HepG2 (cell line): Measurements from ENCODE around the gene CPLANE2. TPM values are rescaled to one million over a fixed set of nuclear protein-coding genes. Genes with fewer than 3 reads are reported as not detected.

ENCODE experiments used
- ATAD3A ChIP-seq: sonication (generic); formaldehyde crosslinking; IDR thresholded peaks from 2 replicates; pipeline ENCODE4 v1.4.0; 2020; ENCODE audit warnings: missing genetic modification reagents
- CBFB ChIP-seq: sonication (generic); formaldehyde crosslinking; IDR thresholded peaks from 2 replicates; pipeline ENCODE4 v1.4.0; 2020; ENCODE audit warnings: missing genetic modification reagents
- FOXK1 ChIP-seq: sonication (generic); formaldehyde crosslinking; IDR thresholded peaks from 2 replicates; pipeline ENCODE4 v1.4.0; 2020; ENCODE audit warnings: low read depth, missing genetic modification reagents, borderline replicate concordance
- KDM5B ChIP-seq: sonication (generic); formaldehyde crosslinking; IDR thresholded peaks from 2 replicates; pipeline ENCODE4 v1.4.0; 2020; ENCODE audit warnings: missing genetic modification reagents, mild to moderate bottlenecking, borderline replicate concordance
- KDM6A ChIP-seq: IDR thresholded peaks from 2 replicates; pipeline ENCODE4 v1.6.1; 2016; ENCODE audit warnings: low read depth
- MATR3 ChIP-seq: sonication (generic); formaldehyde crosslinking; IDR thresholded peaks from 2 replicates; pipeline ENCODE4 v1.4.0; 2020; ENCODE audit warnings: missing genetic modification reagents
- RARA ChIP-seq: IDR thresholded peaks from 2 replicates; pipeline ENCODE4 v1.6.1; 2016; ENCODE audit warnings: missing genetic modification reagents, missing compliant biosample characterization
- SMARCE1 ChIP-seq: fragments of 450-650 bp; IDR thresholded peaks from 2 replicates; pipeline ENCODE4 v1.6.1; 2017; ENCODE audit warnings: borderline replicate concordance
- TBP ChIP-seq: sonication (generic); formaldehyde crosslinking; IDR thresholded peaks from 2 replicates; pipeline ENCODE4 v1.5.0; 2020; ENCODE audit warnings: missing genetic modification reagents
- TOE1 ChIP-seq: sonication (generic); formaldehyde crosslinking; IDR thresholded peaks from 2 replicates; pipeline ENCODE4 v1.4.0; 2020; ENCODE audit warnings: mild to moderate bottlenecking, missing genetic modification reagents
- ZFAT ChIP-seq: sonication (generic); formaldehyde crosslinking; conservative IDR thresholded peaks from 2 replicates; pipeline ENCODE4 v1.8.1; 2023; ENCODE audit warnings: missing genetic modification reagents, inconsistent platforms
- ZNF558 ChIP-seq: sonication (generic); formaldehyde crosslinking; IDR thresholded peaks from 2 replicates; pipeline ENCODE4 v1.9.0; 2022; ENCODE audit warnings: mild to moderate bottlenecking, missing genetic modification reagents, borderline replicate concordance
- polyA plus RNA-seq, 8 experiments: library from polyadenylated mRNA; depleted of rRNA in 3 of 8; stranded (reverse) in 7 of 8; unstranded in 1 of 8; fragments of >200 nt; fragmentation: Illumina TruSeq in 4 of 8; extraction: Trizol in 4 of 8; gene quantifications; 2 replicates each; pipeline versions ENCODE4 v1.2.1 to v1.2.3, GENCODE V29; 2011 to 2016; ENCODE audit warnings: low read depth in 4 of 8, missing spikeins in 1 of 8, mixed read lengths in 1 of 8; ENCODE audit not compliant: insufficient read depth in 1 of 8
- total RNA-seq, 5 experiments: library from RNA; depleted of rRNA; stranded (reverse); fragments of >200 nt; fragmentation: Illumina TruSeq; extraction: Trizol; gene quantifications; 2 replicates each; pipeline ENCODE4 v1.2.3, GENCODE V29; 2016; ENCODE audit warnings: low read depth in 1 of 5
- TF ChIP-seq, protein P1 (sequence below): sonication (generic); formaldehyde crosslinking; IDR thresholded peaks from 2 replicates; pipeline ENCODE4 v1.4.0; 2020; ENCODE audit warnings: missing genetic modification reagents
- TF ChIP-seq, protein P2 (sequence below): sonication (generic); formaldehyde crosslinking; IDR thresholded peaks from 2 replicates; pipeline ENCODE4 v1.4.0; 2020; ENCODE audit warnings: missing genetic modification reagents; ENCODE audit errors: not compliant biosample characterization
- TF ChIP-seq, protein P3 (sequence below): sonication (generic); formaldehyde crosslinking; IDR thresholded peaks from 2 replicates; pipeline ENCODE4 v1.4.0; 2020; ENCODE audit warnings: missing genetic modification reagents
- TF ChIP-seq, protein P4 (sequence below): IDR thresholded peaks from 2 replicates; pipeline ENCODE4 v1.6.1; 2016; ENCODE audit warnings: missing biosample characterization, missing genetic modification reagents, low read depth
- TF ChIP-seq, protein P5 (sequence below): sonication (generic); formaldehyde crosslinking; IDR thresholded peaks from 2 replicates; pipeline ENCODE4 v1.9.0; 2021; ENCODE audit warnings: missing genetic modification reagents, mild to moderate bottlenecking, borderline replicate concordance

Gene CPLANE2
- total and polyA plus RNA-seq, 2 of the 13 experiments (the other 11 are each of a cell fraction or from before 2014, with no cell fraction given) = 0.29 to 1.6 TPM

DNA sequence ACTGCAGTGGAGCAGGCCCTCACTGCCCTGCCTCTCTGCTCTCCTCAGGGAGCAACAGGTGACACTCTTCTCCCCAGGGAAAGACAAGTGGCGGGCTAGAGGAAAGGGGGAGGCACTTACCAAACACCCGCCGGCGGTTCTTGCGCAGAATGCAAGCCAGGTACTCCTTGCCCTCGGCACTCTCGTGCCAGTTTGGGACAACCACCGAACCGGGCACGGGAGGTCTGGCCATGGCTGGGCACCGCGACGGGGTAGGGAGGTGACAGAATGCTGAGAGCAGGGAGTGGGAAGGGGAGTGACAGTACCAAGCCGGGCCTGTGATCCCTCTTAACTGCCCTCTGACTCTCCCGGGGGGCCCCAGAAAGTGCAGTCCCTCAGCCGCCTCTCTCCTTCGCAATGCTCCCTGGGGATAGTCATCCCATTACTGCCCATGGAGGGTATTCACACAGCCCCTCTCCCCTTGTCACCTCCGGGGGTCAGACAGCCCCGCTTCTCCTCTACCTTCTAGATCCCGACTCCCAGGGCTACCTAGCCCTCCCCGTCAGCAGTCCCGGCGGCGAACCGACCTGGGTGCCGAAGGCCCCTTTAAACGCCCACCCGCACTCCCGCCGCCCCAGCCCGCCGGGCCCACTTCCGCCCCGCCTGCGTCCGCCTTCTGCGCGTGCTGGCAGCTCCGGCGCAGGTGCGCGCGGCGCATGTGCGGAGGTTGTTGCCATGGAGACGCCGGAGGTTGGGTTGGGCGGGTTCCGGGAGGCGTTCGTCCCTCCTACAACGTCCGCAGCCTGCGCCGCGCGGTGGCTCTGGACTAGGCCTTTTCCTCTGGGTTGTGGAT lies at the start of gene CPLANE2 (continued):
- TF ChIP-seq, protein P1, sequence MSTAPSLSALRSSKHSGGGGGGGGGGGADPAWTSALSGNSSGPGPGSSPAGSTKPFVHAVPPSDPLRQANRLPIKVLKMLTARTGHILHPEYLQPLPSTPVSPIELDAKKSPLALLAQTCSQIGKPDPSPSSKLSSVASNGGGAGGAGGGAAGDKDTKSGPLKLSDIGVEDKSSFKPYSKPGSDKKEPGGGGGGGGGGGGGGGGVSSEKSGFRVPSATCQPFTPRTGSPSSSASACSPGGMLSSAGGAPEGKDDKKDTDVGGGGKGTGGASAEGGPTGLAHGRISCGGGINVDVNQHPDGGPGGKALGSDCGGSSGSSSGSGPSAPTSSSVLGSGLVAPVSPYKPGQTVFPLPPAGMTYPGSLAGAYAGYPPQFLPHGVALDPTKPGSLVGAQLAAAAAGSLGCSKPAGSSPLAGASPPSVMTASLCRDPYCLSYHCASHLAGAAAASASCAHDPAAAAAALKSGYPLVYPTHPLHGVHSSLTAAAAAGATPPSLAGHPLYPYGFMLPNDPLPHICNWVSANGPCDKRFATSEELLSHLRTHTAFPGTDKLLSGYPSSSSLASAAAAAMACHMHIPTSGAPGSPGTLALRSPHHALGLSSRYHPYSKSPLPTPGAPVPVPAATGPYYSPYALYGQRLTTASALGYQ (CRISPR knock-in tag) = no peak
- TF ChIP-seq KDM5B (CRISPR knock-in tag) (peak; percentile 57; the same call in 1 of the 2 replicates), ZNF558 (CRISPR knock-in tag) (no peak), KDM6A (no peak), ATAD3A (CRISPR knock-in tag) (no peak), TOE1 (no peak), CBFB (CRISPR knock-in tag) (no peak), MATR3 (no peak), TBP (CRISPR knock-in tag) (no peak), SMARCE1 (no peak), RARA (CRISPR knock-in tag) (0 out of 2 replicates have a peak, but pooled peaks have one; percentile 3), FOXK1 (CRISPR knock-in tag) (no peak), ZFAT (CRISPR knock-in tag) (no peak)
- TF ChIP-seq, protein P2, sequence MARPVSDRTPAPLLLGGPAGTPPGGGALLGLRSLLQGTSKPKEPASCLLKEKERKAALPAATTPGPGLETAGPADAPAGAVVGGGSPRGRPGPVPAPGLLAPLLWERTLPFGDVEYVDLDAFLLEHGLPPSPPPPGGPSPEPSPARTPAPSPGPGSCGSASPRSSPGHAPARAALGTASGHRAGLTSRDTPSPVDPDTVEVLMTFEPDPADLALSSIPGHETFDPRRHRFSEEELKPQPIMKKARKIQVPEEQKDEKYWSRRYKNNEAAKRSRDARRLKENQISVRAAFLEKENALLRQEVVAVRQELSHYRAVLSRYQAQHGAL (CRISPR knock-in tag) = no peak
- TF ChIP-seq, protein P3, sequence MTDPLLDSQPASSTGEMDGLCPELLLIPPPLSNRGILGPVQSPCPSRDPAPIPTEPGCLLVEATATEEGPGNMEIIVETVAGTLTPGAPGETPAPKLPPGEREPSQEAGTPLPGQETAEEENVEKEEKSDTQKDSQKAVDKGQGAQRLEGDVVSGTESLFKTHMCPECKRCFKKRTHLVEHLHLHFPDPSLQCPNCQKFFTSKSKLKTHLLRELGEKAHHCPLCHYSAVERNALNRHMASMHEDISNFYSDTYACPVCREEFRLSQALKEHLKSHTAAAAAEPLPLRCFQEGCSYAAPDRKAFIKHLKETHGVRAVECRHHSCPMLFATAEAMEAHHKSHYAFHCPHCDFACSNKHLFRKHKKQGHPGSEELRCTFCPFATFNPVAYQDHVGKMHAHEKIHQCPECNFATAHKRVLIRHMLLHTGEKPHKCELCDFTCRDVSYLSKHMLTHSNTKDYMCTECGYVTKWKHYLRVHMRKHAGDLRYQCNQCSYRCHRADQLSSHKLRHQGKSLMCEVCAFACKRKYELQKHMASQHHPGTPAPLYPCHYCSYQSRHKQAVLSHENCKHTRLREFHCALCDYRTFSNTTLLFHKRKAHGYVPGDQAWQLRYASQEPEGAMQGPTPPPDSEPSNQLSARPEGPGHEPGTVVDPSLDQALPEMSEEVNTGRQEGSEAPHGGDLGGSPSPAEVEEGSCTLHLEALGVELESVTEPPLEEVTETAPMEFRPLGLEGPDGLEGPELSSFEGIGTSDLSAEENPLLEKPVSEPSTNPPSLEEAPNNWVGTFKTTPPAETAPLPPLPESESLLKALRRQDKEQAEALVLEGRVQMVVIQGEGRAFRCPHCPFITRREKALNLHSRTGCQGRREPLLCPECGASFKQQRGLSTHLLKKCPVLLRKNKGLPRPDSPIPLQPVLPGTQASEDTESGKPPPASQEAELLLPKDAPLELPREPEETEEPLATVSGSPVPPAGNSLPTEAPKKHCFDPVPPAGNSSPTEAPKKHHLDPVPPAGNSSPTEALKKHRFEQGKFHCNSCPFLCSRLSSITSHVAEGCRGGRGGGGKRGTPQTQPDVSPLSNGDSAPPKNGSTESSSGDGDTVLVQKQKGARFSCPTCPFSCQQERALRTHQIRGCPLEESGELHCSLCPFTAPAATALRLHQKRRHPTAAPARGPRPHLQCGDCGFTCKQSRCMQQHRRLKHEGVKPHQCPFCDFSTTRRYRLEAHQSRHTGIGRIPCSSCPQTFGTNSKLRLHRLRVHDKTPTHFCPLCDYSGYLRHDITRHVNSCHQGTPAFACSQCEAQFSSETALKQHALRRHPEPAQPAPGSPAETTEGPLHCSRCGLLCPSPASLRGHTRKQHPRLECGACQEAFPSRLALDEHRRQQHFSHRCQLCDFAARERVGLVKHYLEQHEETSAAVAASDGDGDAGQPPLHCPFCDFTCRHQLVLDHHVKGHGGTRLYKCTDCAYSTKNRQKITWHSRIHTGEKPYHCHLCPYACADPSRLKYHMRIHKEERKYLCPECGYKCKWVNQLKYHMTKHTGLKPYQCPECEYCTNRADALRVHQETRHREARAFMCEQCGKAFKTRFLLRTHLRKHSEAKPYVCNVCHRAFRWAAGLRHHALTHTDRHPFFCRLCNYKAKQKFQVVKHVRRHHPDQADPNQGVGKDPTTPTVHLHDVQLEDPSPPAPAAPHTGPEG (CRISPR knock-in tag) = peak; percentile 78
- TF ChIP-seq, protein P4, sequence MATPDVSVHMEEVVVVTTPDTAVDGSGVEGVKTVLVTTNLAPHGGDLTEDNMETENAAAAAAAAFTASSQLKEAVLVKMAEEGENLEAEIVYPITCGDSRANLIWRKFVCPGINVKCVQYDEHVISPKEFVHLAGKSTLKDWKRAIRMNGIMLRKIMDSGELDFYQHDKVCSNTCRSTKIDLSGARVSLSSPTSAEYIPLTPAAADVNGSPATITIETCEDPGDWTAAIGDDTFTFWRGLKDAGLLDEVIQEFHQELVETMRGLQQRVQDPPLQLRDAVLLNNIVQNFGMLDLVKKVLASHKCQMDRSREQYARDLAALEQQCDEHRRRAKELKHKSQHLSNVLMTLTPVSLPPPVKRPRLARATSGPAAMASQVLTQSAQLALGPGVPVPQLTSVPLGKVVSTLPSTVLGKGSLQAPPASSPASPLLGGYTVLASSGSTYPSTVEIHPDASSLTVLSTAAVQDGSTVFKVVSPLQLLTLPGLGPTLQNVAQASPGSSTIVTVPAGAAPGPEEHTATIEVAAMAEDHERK (CRISPR knock-in tag) = no peak
- TF ChIP-seq, protein P5, sequence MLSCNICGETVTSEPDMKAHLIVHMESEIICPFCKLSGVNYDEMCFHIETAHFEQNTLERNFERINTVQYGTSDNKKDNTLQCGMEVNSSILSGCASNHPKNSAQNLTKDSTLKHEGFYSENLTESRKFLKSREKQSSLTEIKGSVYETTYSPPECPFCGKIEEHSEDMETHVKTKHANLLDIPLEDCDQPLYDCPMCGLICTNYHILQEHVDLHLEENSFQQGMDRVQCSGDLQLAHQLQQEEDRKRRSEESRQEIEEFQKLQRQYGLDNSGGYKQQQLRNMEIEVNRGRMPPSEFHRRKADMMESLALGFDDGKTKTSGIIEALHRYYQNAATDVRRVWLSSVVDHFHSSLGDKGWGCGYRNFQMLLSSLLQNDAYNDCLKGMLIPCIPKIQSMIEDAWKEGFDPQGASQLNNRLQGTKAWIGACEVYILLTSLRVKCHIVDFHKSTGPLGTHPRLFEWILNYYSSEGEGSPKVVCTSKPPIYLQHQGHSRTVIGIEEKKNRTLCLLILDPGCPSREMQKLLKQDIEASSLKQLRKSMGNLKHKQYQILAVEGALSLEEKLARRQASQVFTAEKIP = no peak
